SK-N-SH (cell line): ENCODE data around the gene STOX1. TPM values are rescaled to one million over a fixed set of nuclear protein-coding genes. Genes with fewer than 3 reads are reported as not detected.
A peak's percentile ranks its signal among the peaks of the same experiment; 100 is the strongest.

Experiments used
- CTCF ChIA-PET: fragments of 300-600, 350-600 bp; formaldehyde crosslinking; extraction: SDS; loops from one replicate; lab custom pipeline; 2021; lab: Yijun Ruan, JAX
- POLR2A ChIA-PET: fragments of 350-600 bp; sonication (Branson Sonifier 250); formaldehyde crosslinking; extraction: SDS; loops from one replicate; lab custom pipeline; 2020; ENCODE audit warnings: antibody characterized with exemption, inconsistent platforms; lab: Yijun Ruan, JAX
- DNase-seq: peaks from one replicate; pipeline ENCODE4 v3.0.0; 2012
- H2AFZ ChIP-seq: fragments of 200-600 bp; sonication (generic); 2 replicates; pipeline ENCODE4 v1.8.1; 2016; ENCODE audit warnings: antibody characterized with exemption, mild to moderate bottlenecking, low read depth
- H3F3A ChIP-seq: fragments of 200-600 bp; sonication (generic); replicated peaks from 2 replicates; pipeline ENCODE3; 2016; ENCODE audit warnings: antibody characterized with exemption, mild to moderate bottlenecking; ENCODE audit not compliant: insufficient read depth
- H3K27ac ChIP-seq, 2 experiments: fragments of 200-500 bp in 1 of 2; fragments of 200-600 bp in 1 of 2; sonication (Bioruptor generic) in 1 of 2; sonication (generic), shearing (Covaris generic) in 1 of 2; 2 replicates each; pipeline versions ENCODE4 v1.5.1 to v1.6.1; 2014 to 2016; ENCODE audit warnings: low read depth in 2 of 2, inconsistent platforms in 1 of 2, low read length in 1 of 2, mild to moderate bottlenecking in 1 of 2, mixed read lengths in 1 of 2
- H3K27me3 ChIP-seq: fragments of 200-600 bp; sonication (generic), shearing (Covaris generic); 2 replicates; pipeline ENCODE4 v1.6.1; 2016; ENCODE audit warnings: mixed run types; ENCODE audit not compliant: insufficient read depth
- H3K36me3 ChIP-seq, 2 experiments: fragments of 200-500 bp in 1 of 2; fragments of 200-600 bp in 1 of 2; sonication (Bioruptor generic) in 1 of 2; sonication (generic) in 1 of 2; replicated peaks in 1 of 2; 2 replicates each; pipeline versions ENCODE3 to v1.5.1; 2014 to 2016; ENCODE audit warnings: low read length in 1 of 2, mild to moderate bottlenecking in 1 of 2; ENCODE audit not compliant: insufficient read depth in 2 of 2, control insufficient read depth in 1 of 2
- H3K4me1 ChIP-seq, 2 experiments: fragments of 200-500 bp in 1 of 2; fragments of 200-600 bp in 1 of 2; sonication (Bioruptor generic) in 1 of 2; sonication (generic), shearing (Covaris generic) in 1 of 2; 2 replicates each; pipeline versions ENCODE4 v1.5.1 to v1.6.1; 2014 to 2016; ENCODE audit warnings: low read depth in 1 of 2, low read length in 1 of 2, mixed run types in 1 of 2; ENCODE audit not compliant: insufficient read depth in 2 of 2, control insufficient read depth in 1 of 2
- H3K4me2 ChIP-seq: fragments of 200-600 bp; sonication (generic), shearing (Covaris generic); 2 replicates; pipeline ENCODE4 v1.6.1; 2017; ENCODE audit warnings: mixed run types
- H3K4me3 ChIP-seq, 2 experiments: fragments of 200-500 bp in 1 of 2; fragments of 200-600 bp in 1 of 2; sonication (Bioruptor generic) in 1 of 2; sonication (generic), shearing (Covaris generic) in 1 of 2; 2 replicates each; pipeline versions ENCODE4 v1.5.1 to v1.8.1; 2014 to 2016; ENCODE audit warnings: low read depth in 2 of 2, inconsistent platforms in 1 of 2, low read length in 1 of 2, mild to moderate bottlenecking in 1 of 2, mixed read lengths in 1 of 2, moderate library complexity in 1 of 2
- H3K79me2 ChIP-seq: fragments of 200-600 bp; sonication (generic); 2 replicates; pipeline ENCODE4 v1.8.1; 2017; ENCODE audit warnings: mild to moderate bottlenecking; ENCODE audit not compliant: insufficient read depth
- H3K9ac ChIP-seq: fragments of 200-600 bp; sonication (generic); 2 replicates; pipeline ENCODE4 v1.6.1; 2017; ENCODE audit warnings: mixed run types
- H3K9me2 ChIP-seq: fragments of 200-600 bp; sonication (generic); 2 replicates; pipeline ENCODE4 v1.6.1; 2017; ENCODE audit warnings: mixed run types
- H3K9me3 ChIP-seq: fragments of 200-600 bp; sonication (generic); 2 replicates; pipeline ENCODE4 v1.6.1; 2017; ENCODE audit warnings: mixed run types, mild to moderate bottlenecking, moderate library complexity
- H4K20me1 ChIP-seq: fragments of 200-600 bp; sonication (generic); 2 replicates; pipeline ENCODE4 v1.6.1; 2017; ENCODE audit warnings: mild to moderate bottlenecking, mixed run types; ENCODE audit not compliant: insufficient read depth
- CHD2 ChIP-seq: fragments of 150-350 bp; IDR thresholded peaks from 2 replicates; pipeline ENCODE4 v1.6.1; 2018; ENCODE audit warnings: low read length; ENCODE audit not compliant: partially characterized antibody
- EP300 ChIP-seq, 2 experiments: IDR thresholded peaks; 2 replicates each; pipeline versions ENCODE4 v1.4.0 to v1.6.1; 2012; ENCODE audit warnings: borderline replicate concordance in 1 of 2, low read depth in 1 of 2, low read length in 1 of 2
- FOSL2 ChIP-seq: IDR thresholded peaks from 2 replicates; pipeline ENCODE4 v1.4.0; 2012; ENCODE audit warnings: low read depth, mild to moderate bottlenecking, moderate library complexity, borderline replicate concordance
- FOXJ3 ChIP-seq: sonication (generic); formaldehyde crosslinking; IDR thresholded peaks from 2 replicates; pipeline ENCODE4 v1.5.1; 2020; ENCODE audit warnings: mild to moderate bottlenecking, missing genetic modification reagents
- FOXM1 ChIP-seq: IDR thresholded peaks from 2 replicates; pipeline ENCODE4 v1.4.0; 2012; ENCODE audit warnings: low read depth, mild to moderate bottlenecking
- GABPA ChIP-seq: IDR thresholded peaks from 2 replicates; pipeline ENCODE4 v1.4.0; 2012; ENCODE audit warnings: low read depth, mild to moderate bottlenecking
- GATA2 ChIP-seq: sonication (generic); formaldehyde crosslinking; IDR thresholded peaks from 2 replicates; pipeline ENCODE4 v1.5.0; 2020; ENCODE audit warnings: mild to moderate bottlenecking, missing genetic modification reagents
- JUND ChIP-seq: IDR thresholded peaks from 2 replicates; pipeline ENCODE4 v1.4.0; 2012
- MEF2A ChIP-seq: IDR thresholded peaks from 2 replicates; pipeline ENCODE4 v1.4.0; 2012; ENCODE audit warnings: low read depth, borderline replicate concordance
- MXI1 ChIP-seq: IDR thresholded peaks from 2 replicates; pipeline ENCODE4 v1.6.1; 2012; ENCODE audit warnings: mild to moderate bottlenecking, low read depth, low read length, improper control_type of control experiment
- NFIC ChIP-seq: IDR thresholded peaks from 2 replicates; pipeline ENCODE4 v1.4.0; 2012; ENCODE audit warnings: borderline replicate concordance
- RXRA ChIP-seq: IDR thresholded peaks from 2 replicates; pipeline ENCODE4 v1.4.0; 2012; ENCODE audit warnings: low read depth, mild to moderate bottlenecking, borderline replicate concordance
- SIN3A ChIP-seq: IDR thresholded peaks from 2 replicates; pipeline ENCODE4 v1.6.1; 2012; ENCODE audit warnings: low read depth, mild to moderate bottlenecking, low read length, moderate library complexity, borderline replicate concordance
- TAF1 ChIP-seq: IDR thresholded peaks from 2 replicates; pipeline ENCODE4 v1.6.1; 2012; ENCODE audit warnings: low read depth, mild to moderate bottlenecking, low read length, moderate library complexity, borderline replicate concordance
- TEAD4 ChIP-seq: IDR thresholded peaks from 2 replicates; pipeline ENCODE4 v1.4.0; 2012; ENCODE audit warnings: mild to moderate bottlenecking, borderline replicate concordance; ENCODE audit not compliant: insufficient read depth
- YY1 ChIP-seq: IDR thresholded peaks from 2 replicates; pipeline ENCODE4 v1.4.0; 2012; ENCODE audit warnings: low read depth, mild to moderate bottlenecking
- WGBS: methylation state at CpG from one replicate; pipeline ENCODE4 v1.1.6; 2017; ENCODE audit warnings: low lambda C conversion rate; 5-methylcytosine and 5-hydroxymethylcytosine counted together
- polyA plus RNA-seq, 3 experiments: library from polyadenylated mRNA; depleted of rRNA; stranded (reverse); fragments of >200 nt; gene quantifications; 2 replicates each; pipeline ENCODE4 v1.2.3, GENCODE V29; 2012
- TF ChIP-seq, protein P1 (sequence below): IDR thresholded peaks from 2 replicates; pipeline ENCODE4 v1.4.0; 2012; ENCODE audit warnings: low read depth, borderline replicate concordance
- TF ChIP-seq, protein P2 (sequence below): IDR thresholded peaks from 2 replicates; pipeline ENCODE4 v1.4.0; 2012; ENCODE audit warnings: low read depth
- TF ChIP-seq, protein P3 (sequence below): IDR thresholded peaks from 2 replicates; pipeline ENCODE4; 2012
- TF ChIP-seq, protein P4 (sequence below): IDR thresholded peaks from 2 replicates; pipeline ENCODE4 v1.4.0; 2012; ENCODE audit warnings: low read depth, borderline replicate concordance
- TF ChIP-seq, protein P5 (sequence below): IDR thresholded peaks from 2 replicates; pipeline ENCODE4 v1.6.1; 2012; ENCODE audit warnings: mild to moderate bottlenecking, low read depth, low read length, moderate library complexity
- TF ChIP-seq, protein P6 (sequence below): fragments of 200-600 bp; sonication (generic); IDR thresholded peaks from 2 replicates; pipeline ENCODE4 v1.6.1; 2017; ENCODE audit warnings: antibody characterized with exemption, mild to moderate bottlenecking, moderate library complexity

STOX1 gene
- polyA plus RNA-seq, 1 of the 3 experiments (the other 2 are of a cell fraction), result 0.13 TPM

DNA sequence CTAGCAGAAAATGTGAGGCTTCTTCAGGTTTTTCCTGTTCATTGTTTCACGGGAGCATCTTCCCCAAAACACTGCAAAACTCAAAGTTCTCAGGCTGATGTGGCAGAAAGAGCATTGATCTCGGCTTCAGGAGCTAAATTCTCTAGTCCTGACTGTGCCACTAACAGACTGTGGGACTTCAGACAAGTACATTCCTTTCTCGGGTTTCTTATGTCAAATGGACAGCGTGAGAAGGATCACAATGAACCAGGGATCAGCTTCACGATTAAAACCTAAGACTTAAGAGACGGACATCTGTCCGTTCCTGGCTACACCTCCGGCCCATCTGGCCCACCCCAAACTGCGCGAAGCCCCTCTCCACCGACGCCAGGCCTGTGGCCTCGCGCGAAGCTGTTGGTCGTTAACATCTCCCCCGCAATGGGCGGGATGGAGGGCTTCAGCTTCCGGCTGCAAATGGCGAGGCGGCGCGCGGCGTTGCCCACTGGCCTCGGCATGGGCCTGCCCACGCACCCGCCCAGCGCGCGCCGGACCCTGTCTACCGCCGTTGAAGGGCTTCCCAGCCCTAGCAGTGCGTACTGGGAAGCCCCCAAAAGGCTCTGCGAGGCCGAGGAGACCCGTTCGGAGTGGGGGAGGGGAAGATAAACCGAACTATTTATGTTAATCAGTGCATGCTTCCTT is 73.2 kb downstream of the STOX1 start:
- 5% methylated on average over 29 of the region's 40 CpGs for WGBS
- H3K9me3 ChIP-seq, result no peaks in the 10 kb centered on the region
- ChIA-PET CTCF (interaction anchor here (0.9 to 2.5 kb wide), 6 partner anchors 33 to 429 kb away, joined by 3 to 14 read pairs (median 4); partner anchors contain the start of gene STOX1), POLR2A (interaction anchor here (0.6 to 2.5 kb wide), 7 partner anchors 9 to 494 kb away, joined by 3 to 9 read pairs (median 4); partner anchors contain the start of genes DDX21, DNA2 and RUFY2)
- H4K20me1 ChIP-seq, result no peaks in the 10 kb centered on the region
- H3K27ac ChIP-seq, result peak overlapping the region; percentile 97 to 98
- H3K4me1 ChIP-seq, result peaks cover 0 to 13% of the 10 kb centered on the region in 2 experiments; a peak in 2 of 4 replicates
- peaks cover 12% of the 10 kb centered on the region for H3F3A ChIP-seq
- no peak for DNase-seq
- H2AFZ ChIP-seq, result peak overlapping the region; percentile 83
- peaks cover 45% of the 10 kb centered on the region for H3K79me2 ChIP-seq
- H3K9me2 ChIP-seq, result no peaks in the 10 kb centered on the region
- peaks cover 2 to 19% of the 10 kb centered on the region in 2 experiments for H3K36me3 ChIP-seq
- H3K4me3 ChIP-seq, result peak overlapping the region; percentile 75 to 87
- peak overlapping the region; percentile 74 for H3K4me2 ChIP-seq
- peak overlapping the region; percentile 91 for H3K9ac ChIP-seq
- H3K27me3 ChIP-seq, result no peaks in the 10 kb centered on the region
- TF ChIP-seq TAF1 (peak; percentile 99), NFIC (no peak), JUND (no peak), FOXM1 (no peak), MXI1 (0 out of 2 replicates have a peak, but pooled peaks have one; percentile 14), GABPA (no peak), FOSL2 (no peak), RXRA (no peak), CHD2 (peak; percentile 88), GATA2 (CRISPR knock-in tag) (no peak; the same call in 1 of the 2 replicates), YY1 (peak; percentile 79), FOXJ3 (CRISPR knock-in tag) (no peak; the same call in 1 of the 2 replicates), SIN3A (0 out of 2 replicates have a peak, but pooled peaks have one; percentile 17), TEAD4 (0 out of 2 replicates have a peak, but pooled peaks have one; percentile 7), MEF2A (no peak), EP300 (IDR thresholded peaks at IDR 0.05; ENCODE audit: borderline replicate concordance in 1 of 2, low read depth in 1 of 2, low read length in 1 of 2) (no peak; a peak in 1 of 4 replicates)
- TF ChIP-seq, protein P1, sequence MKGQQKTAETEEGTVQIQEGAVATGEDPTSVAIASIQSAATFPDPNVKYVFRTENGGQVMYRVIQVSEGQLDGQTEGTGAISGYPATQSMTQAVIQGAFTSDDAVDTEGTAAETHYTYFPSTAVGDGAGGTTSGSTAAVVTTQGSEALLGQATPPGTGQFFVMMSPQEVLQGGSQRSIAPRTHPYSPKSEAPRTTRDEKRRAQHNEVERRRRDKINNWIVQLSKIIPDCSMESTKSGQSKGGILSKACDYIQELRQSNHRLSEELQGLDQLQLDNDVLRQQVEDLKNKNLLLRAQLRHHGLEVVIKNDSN, result no peak
- TF ChIP-seq, protein P2, sequence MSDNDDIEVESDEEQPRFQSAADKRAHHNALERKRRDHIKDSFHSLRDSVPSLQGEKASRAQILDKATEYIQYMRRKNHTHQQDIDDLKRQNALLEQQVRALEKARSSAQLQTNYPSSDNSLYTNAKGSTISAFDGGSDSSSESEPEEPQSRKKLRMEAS, result peak; percentile 91
- TF ChIP-seq, protein P3, sequence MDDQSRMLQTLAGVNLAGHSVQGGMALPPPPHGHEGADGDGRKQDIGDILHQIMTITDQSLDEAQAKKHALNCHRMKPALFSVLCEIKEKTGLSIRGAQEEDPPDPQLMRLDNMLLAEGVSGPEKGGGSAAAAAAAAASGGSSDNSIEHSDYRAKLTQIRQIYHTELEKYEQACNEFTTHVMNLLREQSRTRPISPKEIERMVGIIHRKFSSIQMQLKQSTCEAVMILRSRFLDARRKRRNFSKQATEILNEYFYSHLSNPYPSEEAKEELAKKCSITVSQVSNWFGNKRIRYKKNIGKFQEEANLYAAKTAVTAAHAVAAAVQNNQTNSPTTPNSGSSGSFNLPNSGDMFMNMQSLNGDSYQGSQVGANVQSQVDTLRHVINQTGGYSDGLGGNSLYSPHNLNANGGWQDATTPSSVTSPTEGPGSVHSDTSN, result no peak; the same call in 1 of the 2 replicates
- TF ChIP-seq, protein P4, sequence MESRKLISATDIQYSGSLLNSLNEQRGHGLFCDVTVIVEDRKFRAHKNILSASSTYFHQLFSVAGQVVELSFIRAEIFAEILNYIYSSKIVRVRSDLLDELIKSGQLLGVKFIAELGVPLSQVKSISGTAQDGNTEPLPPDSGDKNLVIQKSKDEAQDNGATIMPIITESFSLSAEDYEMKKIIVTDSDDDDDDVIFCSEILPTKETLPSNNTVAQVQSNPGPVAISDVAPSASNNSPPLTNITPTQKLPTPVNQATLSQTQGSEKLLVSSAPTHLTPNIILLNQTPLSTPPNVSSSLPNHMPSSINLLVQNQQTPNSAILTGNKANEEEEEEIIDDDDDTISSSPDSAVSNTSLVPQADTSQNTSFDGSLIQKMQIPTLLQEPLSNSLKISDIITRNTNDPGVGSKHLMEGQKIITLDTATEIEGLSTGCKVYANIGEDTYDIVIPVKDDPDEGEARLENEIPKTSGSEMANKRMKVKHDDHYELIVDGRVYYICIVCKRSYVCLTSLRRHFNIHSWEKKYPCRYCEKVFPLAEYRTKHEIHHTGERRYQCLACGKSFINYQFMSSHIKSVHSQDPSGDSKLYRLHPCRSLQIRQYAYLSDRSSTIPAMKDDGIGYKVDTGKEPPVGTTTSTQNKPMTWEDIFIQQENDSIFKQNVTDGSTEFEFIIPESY, result peak; percentile 49; the same call in 1 of the 2 replicates
- TF ChIP-seq, protein P5, sequence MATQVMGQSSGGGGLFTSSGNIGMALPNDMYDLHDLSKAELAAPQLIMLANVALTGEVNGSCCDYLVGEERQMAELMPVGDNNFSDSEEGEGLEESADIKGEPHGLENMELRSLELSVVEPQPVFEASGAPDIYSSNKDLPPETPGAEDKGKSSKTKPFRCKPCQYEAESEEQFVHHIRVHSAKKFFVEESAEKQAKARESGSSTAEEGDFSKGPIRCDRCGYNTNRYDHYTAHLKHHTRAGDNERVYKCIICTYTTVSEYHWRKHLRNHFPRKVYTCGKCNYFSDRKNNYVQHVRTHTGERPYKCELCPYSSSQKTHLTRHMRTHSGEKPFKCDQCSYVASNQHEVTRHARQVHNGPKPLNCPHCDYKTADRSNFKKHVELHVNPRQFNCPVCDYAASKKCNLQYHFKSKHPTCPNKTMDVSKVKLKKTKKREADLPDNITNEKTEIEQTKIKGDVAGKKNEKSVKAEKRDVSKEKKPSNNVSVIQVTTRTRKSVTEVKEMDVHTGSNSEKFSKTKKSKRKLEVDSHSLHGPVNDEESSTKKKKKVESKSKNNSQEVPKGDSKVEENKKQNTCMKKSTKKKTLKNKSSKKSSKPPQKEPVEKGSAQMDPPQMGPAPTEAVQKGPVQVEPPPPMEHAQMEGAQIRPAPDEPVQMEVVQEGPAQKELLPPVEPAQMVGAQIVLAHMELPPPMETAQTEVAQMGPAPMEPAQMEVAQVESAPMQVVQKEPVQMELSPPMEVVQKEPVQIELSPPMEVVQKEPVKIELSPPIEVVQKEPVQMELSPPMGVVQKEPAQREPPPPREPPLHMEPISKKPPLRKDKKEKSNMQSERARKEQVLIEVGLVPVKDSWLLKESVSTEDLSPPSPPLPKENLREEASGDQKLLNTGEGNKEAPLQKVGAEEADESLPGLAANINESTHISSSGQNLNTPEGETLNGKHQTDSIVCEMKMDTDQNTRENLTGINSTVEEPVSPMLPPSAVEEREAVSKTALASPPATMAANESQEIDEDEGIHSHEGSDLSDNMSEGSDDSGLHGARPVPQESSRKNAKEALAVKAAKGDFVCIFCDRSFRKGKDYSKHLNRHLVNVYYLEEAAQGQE, result peak; percentile 66; the same call in 1 of the 2 replicates
- TF ChIP-seq, protein P6, sequence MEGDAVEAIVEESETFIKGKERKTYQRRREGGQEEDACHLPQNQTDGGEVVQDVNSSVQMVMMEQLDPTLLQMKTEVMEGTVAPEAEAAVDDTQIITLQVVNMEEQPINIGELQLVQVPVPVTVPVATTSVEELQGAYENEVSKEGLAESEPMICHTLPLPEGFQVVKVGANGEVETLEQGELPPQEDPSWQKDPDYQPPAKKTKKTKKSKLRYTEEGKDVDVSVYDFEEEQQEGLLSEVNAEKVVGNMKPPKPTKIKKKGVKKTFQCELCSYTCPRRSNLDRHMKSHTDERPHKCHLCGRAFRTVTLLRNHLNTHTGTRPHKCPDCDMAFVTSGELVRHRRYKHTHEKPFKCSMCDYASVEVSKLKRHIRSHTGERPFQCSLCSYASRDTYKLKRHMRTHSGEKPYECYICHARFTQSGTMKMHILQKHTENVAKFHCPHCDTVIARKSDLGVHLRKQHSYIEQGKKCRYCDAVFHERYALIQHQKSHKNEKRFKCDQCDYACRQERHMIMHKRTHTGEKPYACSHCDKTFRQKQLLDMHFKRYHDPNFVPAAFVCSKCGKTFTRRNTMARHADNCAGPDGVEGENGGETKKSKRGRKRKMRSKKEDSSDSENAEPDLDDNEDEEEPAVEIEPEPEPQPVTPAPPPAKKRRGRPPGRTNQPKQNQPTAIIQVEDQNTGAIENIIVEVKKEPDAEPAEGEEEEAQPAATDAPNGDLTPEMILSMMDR, result no peak
